Osteocyte (in vitro differentiated cells): Measurements from ENCODE around the gene VPS13D. TPM values are rescaled to one million over a fixed set of nuclear protein-coding genes. Genes with fewer than 3 reads are reported as not detected.
"Not testable (repeated sequence)": the region's sequence is repeated elsewhere in the genome, so short reads cannot be mapped to it uniquely, and the experiment has no call there.

Source experiments
- DNase-seq: peaks from one replicate; pipeline ENCODE4 v3.0.0; 2021; ENCODE audit warnings: mixed read lengths; ENCODE audit not compliant: unreplicated experiment; ENCODE audit errors: extremely low spot score
- H3K27ac Mint-ChIP-seq: one replicate; pipeline ENCODE4 v1.8.0; 2021; ENCODE audit warnings: mild to moderate bottlenecking, mixed read lengths; ENCODE audit not compliant: unreplicated experiment
- H3K27me3 Mint-ChIP-seq: one replicate; pipeline ENCODE4 v1.8.0; 2021; ENCODE audit warnings: mixed read lengths; ENCODE audit not compliant: unreplicated experiment
- H3K36me3 Mint-ChIP-seq: one replicate; pipeline ENCODE4 v1.8.0; 2021; ENCODE audit warnings: mixed read lengths; ENCODE audit not compliant: unreplicated experiment
- H3K4me1 Mint-ChIP-seq: one replicate; pipeline ENCODE4 v1.8.0; 2021; ENCODE audit warnings: mixed read lengths; ENCODE audit not compliant: unreplicated experiment
- H3K4me3 Mint-ChIP-seq: one replicate; pipeline ENCODE4 v1.8.0; 2021; ENCODE audit warnings: mild to moderate bottlenecking, moderate library complexity, mixed read lengths; ENCODE audit not compliant: unreplicated experiment
- H3K9me3 Mint-ChIP-seq: one replicate; pipeline ENCODE4 v1.8.0; 2021; ENCODE audit warnings: mixed read lengths; ENCODE audit not compliant: unreplicated experiment
- CTCF ChIP-seq: fragments of 200-600 bp; sonication (generic); IDR thresholded peaks from 2 replicates; pipeline ENCODE4 v1.5.0; 2021; ENCODE audit warnings: antibody characterized with exemption, mild to moderate bottlenecking, moderate library complexity
- total RNA-seq: library from RNA; stranded (reverse); gene quantifications from 2 replicates; pipeline ENCODE4 v1.2.1, GENCODE V29; 2021

Gene VPS13D
- total RNA-seq, 1 donor from 2014 or later = 41.1 TPM

- H3K27me3 Mint-ChIP-seq = no peaks in the 10 kb centered on the region
- no peak overlapping the region for H3K4me3 Mint-ChIP-seq
- no peaks in the 10 kb centered on the region for H3K4me1 Mint-ChIP-seq
- H3K27ac Mint-ChIP-seq = no peak overlapping the region
- H3K9me3 Mint-ChIP-seq = peaks cover 22% of the 10 kb centered on the region
- H3K36me3 Mint-ChIP-seq = peaks cover 8% of the 10 kb centered on the region
- TF ChIP-seq CTCF = no peak
- DNase-seq = no peak
These were observed 302.8 kb downstream of the VPS13D start for GRCh38 chr1:12532405-12533315.

GRCh38 chr1:12536023-12536639 is 306.3 kb downstream of the VPS13D start:
- H3K4me1 Mint-ChIP-seq = peaks cover 18% of the 10 kb centered on the region
- H3K4me3 Mint-ChIP-seq = no peak overlapping the region
- no peak for DNase-seq
- no peaks in the 10 kb centered on the region for H3K27me3 Mint-ChIP-seq
- no peak overlapping the region for H3K27ac Mint-ChIP-seq
- peaks cover 8% of the 10 kb centered on the region for H3K36me3 Mint-ChIP-seq
- TF ChIP-seq CTCF = no peak
- peaks cover 22% of the 10 kb centered on the region for H3K9me3 Mint-ChIP-seq

- no peak overlapping the region for H3K27ac Mint-ChIP-seq
- peaks cover 8% of the 10 kb centered on the region for H3K36me3 Mint-ChIP-seq
These were observed 307.5 kb downstream of the VPS13D start for GRCh38 chr1:12537294-12537693.

GRCh38 chr1:12537906-12538461 is 308.2 kb downstream of the VPS13D start:
- Mint-ChIP-seq H3K36me3 (peaks cover 8% of the 10 kb centered on the region), H3K27me3 (no peaks in the 10 kb centered on the region), H3K9me3 (peaks cover 22% of the 10 kb centered on the region), H3K27ac (no peak overlapping the region), H3K4me1 (peaks cover 28% of the 10 kb centered on the region), H3K4me3 (no peak overlapping the region)
- no peak for TF ChIP-seq CTCF
- DNase-seq = no peak

More at GRCh38 chr1:12537294-12537693, 307.5 kb downstream of the VPS13D start:
- Mint-ChIP-seq H3K27me3 (no peaks in the 10 kb centered on the region), H3K4me3 (no peak overlapping the region), H3K4me1 (peaks cover 26% of the 10 kb centered on the region), H3K9me3 (peaks cover 22% of the 10 kb centered on the region)
- no peak for TF ChIP-seq CTCF
- no peak for DNase-seq

- not testable (repeated sequence) for H3K36me3 Mint-ChIP-seq, H3K27me3 Mint-ChIP-seq, H3K27ac Mint-ChIP-seq, DNase-seq, H3K4me3 Mint-ChIP-seq
- peaks cover 29% of the 10 kb centered on the region for H3K4me1 Mint-ChIP-seq
- H3K9me3 Mint-ChIP-seq = peaks cover 22% of the 10 kb centered on the region
These were observed 308.7 kb downstream of the VPS13D start for GRCh38 chr1:12538536-12538935.
